ENCODE data around the gene ARSG. TPM values are rescaled to one million over a fixed set of nuclear protein-coding genes. Genes with fewer than 3 reads are reported as not detected.

Gene ARSG
- total and polyA plus RNA-seq, 2 donors (not counting 3 experiments of a cell fraction or from before 2014, with no cell fraction given) = 3.9 to 7.0 TPM

- no peaks in the 10 kb centered on the region for H3K9me3 ChIP-seq (replicated peaks; ENCODE audit: control insufficient read depth, insufficient read depth, low read length)
- H3K27ac ChIP-seq (ENCODE audit: insufficient read depth, low read depth, low read length) = no peak overlapping the region
- no peaks in the 10 kb centered on the region for H3K36me3 ChIP-seq (ENCODE audit: control insufficient read depth in 2 of 2, extremely low read depth in 1 of 2, insufficient read depth in 2 of 2, low read length in 2 of 2)
- FAIRE-seq = no peak
- H3K79me2 ChIP-seq (ENCODE audit: control insufficient read depth, insufficient read depth, low read length) = no peaks in the 10 kb centered on the region
- H3K4me2 ChIP-seq (ENCODE audit: insufficient read depth, low read length) = no peak overlapping the region
- H4K20me1 ChIP-seq (replicated peaks; ENCODE audit: control insufficient read depth, extremely low read depth, insufficient read depth, low read length) = no peaks in the 10 kb centered on the region
- TF ChIP-seq GATA2 (IDR thresholded peaks at IDR 0.05; ENCODE audit: insufficient read depth, insufficient read length, low read depth, low read length) = no peak
- TF ChIP-seq, protein P1, sequence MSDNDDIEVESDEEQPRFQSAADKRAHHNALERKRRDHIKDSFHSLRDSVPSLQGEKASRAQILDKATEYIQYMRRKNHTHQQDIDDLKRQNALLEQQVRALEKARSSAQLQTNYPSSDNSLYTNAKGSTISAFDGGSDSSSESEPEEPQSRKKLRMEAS (IDR thresholded peaks at IDR 0.05; ENCODE audit: insufficient read depth, insufficient read length) = no peak
- no peak for TF ChIP-seq POLR2A (IDR thresholded peaks at IDR 0.05; ENCODE audit: low read depth, low read length)
- TF ChIP-seq EZH2 (IDR thresholded peaks at IDR 0.05; ENCODE audit: borderline replicate concordance, low read depth, low read length, severe bottlenecking) = no peak
- TF ChIP-seq POLR2AphosphoS5 (IDR thresholded peaks at IDR 0.05; ENCODE audit: insufficient read depth, low read depth, low read length) = no peak
- TF ChIP-seq, protein P2, sequence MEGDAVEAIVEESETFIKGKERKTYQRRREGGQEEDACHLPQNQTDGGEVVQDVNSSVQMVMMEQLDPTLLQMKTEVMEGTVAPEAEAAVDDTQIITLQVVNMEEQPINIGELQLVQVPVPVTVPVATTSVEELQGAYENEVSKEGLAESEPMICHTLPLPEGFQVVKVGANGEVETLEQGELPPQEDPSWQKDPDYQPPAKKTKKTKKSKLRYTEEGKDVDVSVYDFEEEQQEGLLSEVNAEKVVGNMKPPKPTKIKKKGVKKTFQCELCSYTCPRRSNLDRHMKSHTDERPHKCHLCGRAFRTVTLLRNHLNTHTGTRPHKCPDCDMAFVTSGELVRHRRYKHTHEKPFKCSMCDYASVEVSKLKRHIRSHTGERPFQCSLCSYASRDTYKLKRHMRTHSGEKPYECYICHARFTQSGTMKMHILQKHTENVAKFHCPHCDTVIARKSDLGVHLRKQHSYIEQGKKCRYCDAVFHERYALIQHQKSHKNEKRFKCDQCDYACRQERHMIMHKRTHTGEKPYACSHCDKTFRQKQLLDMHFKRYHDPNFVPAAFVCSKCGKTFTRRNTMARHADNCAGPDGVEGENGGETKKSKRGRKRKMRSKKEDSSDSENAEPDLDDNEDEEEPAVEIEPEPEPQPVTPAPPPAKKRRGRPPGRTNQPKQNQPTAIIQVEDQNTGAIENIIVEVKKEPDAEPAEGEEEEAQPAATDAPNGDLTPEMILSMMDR (IDR thresholded peaks at IDR 0.05; ENCODE audit: extremely low read depth in 1 of 2, insufficient read depth in 1 of 2, low read depth in 1 of 2, low read length in 2 of 2) = no peak
- no peak for TF ChIP-seq FOS (IDR thresholded peaks at IDR 0.05; ENCODE audit: borderline replicate concordance, insufficient read depth, low read length)
- no peak for TF ChIP-seq MYC (IDR thresholded peaks at IDR 0.05; ENCODE audit: low read depth, low read length)
- TF ChIP-seq JUN (IDR thresholded peaks at IDR 0.05; ENCODE audit: borderline replicate concordance, insufficient read depth, insufficient read length, low read depth) = no peak
- H3K9me1 ChIP-seq (replicated peaks; ENCODE audit: control insufficient read depth, extremely low read depth, insufficient read depth, low read length) = no peaks in the 10 kb centered on the region
- POLR2A ChIA-PET = no interaction called here
- BruUV-seq (replicated peaks) = no TSS peak
- H3K4me1 ChIP-seq (ENCODE audit: control insufficient read depth, extremely low read depth, insufficient read depth, low read length) = peaks cover 11% of the 10 kb centered on the region
- intact Hi-C loops (cut with micrococcal nuclease) (no loop called here), dilution Hi-C loops (cut with MboI; ENCODE audit: extremely low pct_ligation_motif_present, low sequenced_read_pairs) (no loop called here)
- no peak for DNase-seq (ENCODE audit: low read depth, low spot score)
- no peak overlapping the region for H2AFZ ChIP-seq (ENCODE audit: low read depth, low read length)
- CTCF ChIA-PET = interaction anchor here (1.0 to 4.7 kb wide), 3 partner anchors 18 to 35 kb away, joined by 3 to 41 read pairs (median 3); no protein-coding TSS in a partner anchor
- no peaks in the 10 kb centered on the region for H3K27me3 ChIP-seq (ENCODE audit: control insufficient read depth in 2 of 2, insufficient read depth in 2 of 2, low read length in 2 of 2)
- no peak overlapping the region for H3K9ac ChIP-seq (replicated peaks; ENCODE audit: extremely low read depth, insufficient read depth, low read length)
- H3K4me3 ChIP-seq (replicated peaks in 1 of 3; ENCODE audit: insufficient read depth in 1 of 3, low read depth in 1 of 3, low read length in 3 of 3) = no peak overlapping the region
Measured at GRCh38 chr17:68401288-68401687, 110.0 kb downstream of the ARSG start.
